Fibroblast of lung (primary cell): ENCODE results near the gene BFSP2. TPM values are rescaled to one million over a fixed set of nuclear protein-coding genes. Genes with fewer than 3 reads are reported as not detected.
A peak's percentile ranks its signal among the peaks of the same experiment; 100 is the strongest.

ENCODE experiments used
- DNase-seq, 2 donors: peaks; one replicate each; pipeline versions ENCODE4 v3.0.0 to v3.0.0-alpha.2; 2010; ENCODE audit warnings: low read depth in 2 of 2
- H2AFZ ChIP-seq: 2 replicates; pipeline ENCODE4 v1.5.1; 2012; ENCODE audit warnings: low read length, control low read depth, inconsistent platforms
- H3K27ac ChIP-seq: 2 replicates; pipeline ENCODE4 v1.5.1; 2011; ENCODE audit warnings: low read length, control low read depth; ENCODE audit not compliant: insufficient read depth
- H3K27me3 ChIP-seq: 2 replicates; pipeline ENCODE4 v1.5.1; 2011; ENCODE audit warnings: mild to moderate bottlenecking, low read length; ENCODE audit not compliant: control insufficient read depth, insufficient read depth
- H3K36me3 ChIP-seq: 2 replicates; pipeline ENCODE4 v1.5.1; 2011; ENCODE audit warnings: low read length; ENCODE audit not compliant: control insufficient read depth, insufficient read depth
- H3K4me1 ChIP-seq: 2 replicates; pipeline ENCODE4 v1.5.1; 2011; ENCODE audit warnings: low read length; ENCODE audit not compliant: control insufficient read depth, insufficient read depth; ENCODE audit errors: extremely low read depth
- H3K4me2 ChIP-seq: 2 replicates; pipeline ENCODE4 v1.5.1; 2011; ENCODE audit warnings: low read length, control low read depth; ENCODE audit not compliant: insufficient read depth; ENCODE audit errors: extremely low read depth
- H3K4me3 ChIP-seq, 4 experiments: fragments of 200-600 bp in 1 of 4; sonication (generic) in 1 of 4; replicated peaks in 1 of 4; 2 replicates each; pipeline ENCODE4 v1.5.1; 2011 to 2016; ENCODE audit warnings: low read length in 4 of 4, low read depth in 3 of 4, mild to moderate bottlenecking in 3 of 4, control low read depth in 2 of 4, inconsistent platforms in 1 of 4, mixed read lengths in 1 of 4; ENCODE audit not compliant: insufficient read depth in 1 of 4; ENCODE audit errors: control extremely low read depth in 1 of 4
- H3K79me2 ChIP-seq: 2 replicates; pipeline ENCODE4 v1.5.1; 2012; ENCODE audit warnings: mild to moderate bottlenecking, low read length, inconsistent platforms; ENCODE audit not compliant: control insufficient read depth, insufficient read depth
- H3K9ac ChIP-seq: 2 replicates; pipeline ENCODE4 v1.5.1; 2011; ENCODE audit warnings: mild to moderate bottlenecking, low read length, control low read depth; ENCODE audit not compliant: insufficient read depth
- H3K9me3 ChIP-seq: 2 replicates; pipeline ENCODE4 v1.5.1; 2012; ENCODE audit warnings: low read depth, low read length; ENCODE audit not compliant: control insufficient read depth, insufficient read depth
- H4K20me1 ChIP-seq: 2 replicates; pipeline ENCODE4 v1.5.1; 2011; ENCODE audit warnings: low read length; ENCODE audit not compliant: control insufficient read depth, insufficient read depth; ENCODE audit errors: extremely low read depth
- CTCF ChIP-seq, 2 donors: IDR thresholded peaks in 1 of 2; conservative IDR thresholded peaks in 1 of 2; 1 replicate in 1 of 2; 2 replicates in 1 of 2; pipeline ENCODE4 v1.5.1; 2011 to 2012; ENCODE audit warnings: low read length in 2 of 2, control low read depth in 1 of 2, inconsistent platforms in 1 of 2, low read depth in 1 of 2, mild to moderate bottlenecking in 1 of 2
- EZH2 ChIP-seq: IDR thresholded peaks from 2 replicates; pipeline ENCODE4 v1.5.1; 2012; ENCODE audit warnings: low read length, control low read depth, mild to moderate bottlenecking; ENCODE audit errors: missing control alignments
- polyA plus RNA-seq, 2 donors: library from polyadenylated mRNA; depleted of rRNA in 1 of 2; stranded (reverse) in 1 of 2; unstranded in 1 of 2; fragments of >200 nt; gene quantifications; 2 replicates each; pipeline ENCODE4 v1.2.1, GENCODE V29; 2011 to 2012; ENCODE audit warnings: missing spikeins in 1 of 2
- total RNA-seq: library from RNA; depleted of rRNA; stranded (reverse); fragments of >200 nt; gene quantifications from 2 replicates; pipeline ENCODE4 v1.2.1, GENCODE V29; 2014

BFSP2 gene
- total and polyA plus RNA-seq, 2 donors (not counting 1 experiment from before 2014, with no cell fraction given) = not detected

- no peak for TF ChIP-seq CTCF (conservative IDR thresholded peaks at IDR 0.05 in 1 of 2, IDR thresholded peaks at IDR 0.05 in 1 of 2; ENCODE audit: low read depth in 1 of 2, low read length in 2 of 2)
- TF ChIP-seq EZH2 = no peak
- no peak overlapping the region for H3K9ac ChIP-seq
- no peaks in the 10 kb centered on the region for H3K79me2 ChIP-seq
- no peaks in the 10 kb centered on the region for H4K20me1 ChIP-seq
- no peak overlapping the region for H3K4me3 ChIP-seq
- no peak overlapping the region for H2AFZ ChIP-seq
- no peaks in the 10 kb centered on the region for H3K36me3 ChIP-seq
- no peaks in the 10 kb centered on the region for H3K9me3 ChIP-seq
- no peaks in the 10 kb centered on the region for H3K27me3 ChIP-seq
- no peak for DNase-seq
- H3K4me2 ChIP-seq = no peak overlapping the region
- no peak overlapping the region for H3K27ac ChIP-seq
- no peaks in the 10 kb centered on the region for H3K4me1 ChIP-seq
Measured at GRCh38 chr3:133375403-133375745, 24.5 kb upstream of the BFSP2 start.

GRCh38 chr3:133376810-133377209 is 23.0 kb upstream of the BFSP2 start:
- H3K4me1 ChIP-seq = no peaks in the 10 kb centered on the region
- no peak overlapping the region for H3K9ac ChIP-seq
- no peaks in the 10 kb centered on the region for H3K9me3 ChIP-seq
- no peak overlapping the region for H3K4me3 ChIP-seq
- H3K27me3 ChIP-seq = no peaks in the 10 kb centered on the region
- H4K20me1 ChIP-seq = no peaks in the 10 kb centered on the region
- no peaks in the 10 kb centered on the region for H3K36me3 ChIP-seq
- H3K27ac ChIP-seq = no peak overlapping the region
- no peak for TF ChIP-seq EZH2
- TF ChIP-seq CTCF (conservative IDR thresholded peaks at IDR 0.05 in 1 of 2, IDR thresholded peaks at IDR 0.05 in 1 of 2; ENCODE audit: low read depth in 1 of 2, low read length in 2 of 2) = no peak
- H2AFZ ChIP-seq = no peak overlapping the region
- no peak overlapping the region for H3K4me2 ChIP-seq
- no peaks in the 10 kb centered on the region for H3K79me2 ChIP-seq
- peak in 1 of 2 donors; percentile 7 for DNase-seq

- H3K4me2 ChIP-seq = no peak overlapping the region
- no peaks in the 10 kb centered on the region for H3K27me3 ChIP-seq
- no peaks in the 10 kb centered on the region for H3K9me3 ChIP-seq
- TF ChIP-seq CTCF (conservative IDR thresholded peaks at IDR 0.05 in 1 of 2, IDR thresholded peaks at IDR 0.05 in 1 of 2; ENCODE audit: low read depth in 1 of 2, low read length in 2 of 2) (peak; percentile 57 to 70), EZH2 (no peak)
- H2AFZ ChIP-seq = no peak overlapping the region
- no peaks in the 10 kb centered on the region for H3K79me2 ChIP-seq
- H3K4me3 ChIP-seq = no peak overlapping the region
- no peaks in the 10 kb centered on the region for H4K20me1 ChIP-seq
- no peaks in the 10 kb centered on the region for H3K36me3 ChIP-seq
- H3K4me1 ChIP-seq = no peaks in the 10 kb centered on the region
- peak; percentile 42 to 75 for DNase-seq
- H3K9ac ChIP-seq = no peak overlapping the region
- H3K27ac ChIP-seq = no peak overlapping the region
Measured at GRCh38 chr3:133377396-133377795, 22.5 kb upstream of the BFSP2 start.
